A549 treated with DMSO at 1 μM for 4 hours (cell line): Measurements from ENCODE around the gene LIAS. TPM values are rescaled to one million over a fixed set of nuclear protein-coding genes. Genes with fewer than 3 reads are reported as not detected.

Experiments
- total RNA-seq: library from RNA; stranded (reverse); fragments of 200-300 nt; extraction: Qiagen RNA extraction; gene quantifications from 5 replicates; pipeline ENCODE4 v1.2.3, GENCODE V29; 2022; ENCODE audit warnings: low read depth

The LIAS gene
- 10.6 to 11.7 TPM (median 11.2 TPM) in 5 replicates for total RNA-seq

GRCh38 chr4:39458505-39459300 lies at the start of gene LIAS, which contains the start of gene RPL9:
Gene LIAS (plus strand): TSS chr4:39459056. CDS start chr4:39459118, 62 bp downstream.
Gene RPL9 (minus strand): TSS chr4:39458922. CDS start chr4:39458439, 483 bp downstream.

GRCh38 chr4:39527296-39528060 lies 68.6 kb downstream of the LIAS start, which contains the start of gene UGDH:
Gene UGDH (minus strand): TSS chr4:39527439. CDS start chr4:39521512, 5,927 bp downstream.

Other genes with a start within 250 kb of the LIAS start
- 18.8 to 23.5 TPM (median 20.3 TPM) in 5 replicates for gene RFC1, start 92.7 kb upstream of the LIAS start, total RNA-seq
- gene KLB, start 52.1 kb upstream of the LIAS start, total RNA-seq, result 0.10 to 0.16 TPM (median 0.13 TPM) in 5 replicates
- 822 to 1,697 TPM (median 915 TPM) in 5 replicates for gene RPL9, start 134 bp upstream of the LIAS start, total RNA-seq
- gene UGDH, start 68.4 kb downstream of the LIAS start, total RNA-seq, result 291 to 394 TPM (median 363 TPM) in 5 replicates
- gene SMIM14, start 179.8 kb downstream of the LIAS start, total RNA-seq, result 15.2 to 25.0 TPM (median 20.1 TPM) in 5 replicates
- 63.7 to 89.8 TPM (median 77.8 TPM) in 5 replicates for gene UBE2K, start 239.1 kb downstream of the LIAS start, total RNA-seq